Uterus (tissue), 4 donors: ENCODE data around the gene SMAD3. TPM values are rescaled to one million over a fixed set of nuclear protein-coding genes. Genes with fewer than 3 reads are reported as not detected.

Experiments used
- DNase-seq, 2 donors: peaks; one replicate each; pipeline ENCODE4 v3.0.0-alpha.2; 2019 to 2020
- H3K27ac ChIP-seq, 2 donors: fragments of 200-600 bp; sonication (generic); 1 replicate in 1 of 2; 2 replicates in 1 of 2; pipeline ENCODE4 v1.5.1; 2016 to 2018
- H3K27me3 ChIP-seq, 2 donors: fragments of 200-600 bp; sonication (generic); one replicate each; pipeline ENCODE4 v1.5.1; 2018 to 2019; ENCODE audit warnings: control low read depth in 1 of 2
- H3K36me3 ChIP-seq, 2 donors: fragments of 200-600 bp; sonication (generic); one replicate each; pipeline ENCODE4 v1.5.1; 2019; ENCODE audit warnings: control low read depth in 1 of 2
- H3K4me1 ChIP-seq, 2 donors: fragments of 200-600 bp; sonication (generic); one replicate each; pipeline ENCODE4 v1.5.1; 2018 to 2019; ENCODE audit warnings: control low read depth in 1 of 2
- H3K4me3 ChIP-seq, 2 donors: fragments of 200-600 bp; sonication (generic); 1 replicate in 1 of 2; 2 replicates in 1 of 2; pipeline ENCODE4 v1.5.1; 2018 to 2019; ENCODE audit warnings: mild to moderate bottlenecking in 1 of 2
- H3K9me3 ChIP-seq, 2 donors: fragments of 200-600 bp; sonication (generic); one replicate each; pipeline ENCODE4 v1.5.1; 2019; ENCODE audit warnings: control low read depth in 1 of 2
- POLR2A ChIP-seq, 2 donors: fragments of 450-650 bp; IDR thresholded peaks; one replicate each; pipeline ENCODE4 v1.6.1; 2016; ENCODE audit warnings: antibody characterized with exemption in 2 of 2, mild to moderate bottlenecking in 1 of 2, moderate library complexity in 1 of 2
- intact Hi-C: fragments of 100-400 bp; cut with DNase I; formaldehyde crosslinking; loops from one replicate; pipeline ENCODE4 v1.15.1; 2023; ENCODE audit warnings: low total_unique reads
- total RNA-seq, 4 donors: library from RNA; depleted of rRNA in 3 of 4; stranded (reverse); fragments of >200 nt in 3 of 4; gene quantifications; one replicate each; pipeline versions ENCODE4 v1.1.0 to v1.2.4, GENCODE V29; 2014 to 2023
- TF ChIP-seq, protein P1 (sequence below), 4 experiments: fragments of 200-600 bp in 2 of 4; fragments of 450-650 bp in 2 of 4; sonication (generic) in 2 of 4; IDR thresholded peaks; one replicate each; pipeline ENCODE4 v1.5.1; 2016 to 2019; ENCODE audit warnings: antibody characterized with exemption in 4 of 4, mild to moderate bottlenecking in 2 of 4, moderate library complexity in 1 of 4
- donor health status: DM: yes; HTN: yes; CAD: no.

The SMAD3 gene
- total RNA-seq, 4 donors from 2014 or later: 14.3 to 66.9 (median 32.3) TPM

- Histone ChIP-seq H3K9me3 (no peaks in the 10 kb centered on the region), H3K4me1 (peaks cover 16 to 23% of the 10 kb centered on the region in 2 donors), H3K36me3 (no peaks in the 10 kb centered on the region), H3K4me3 (no peak overlapping the region), H3K27ac (peak overlapping the region; percentile 60 to 81), H3K27me3 (no peaks in the 10 kb centered on the region)
- TF ChIP-seq, protein P1, sequence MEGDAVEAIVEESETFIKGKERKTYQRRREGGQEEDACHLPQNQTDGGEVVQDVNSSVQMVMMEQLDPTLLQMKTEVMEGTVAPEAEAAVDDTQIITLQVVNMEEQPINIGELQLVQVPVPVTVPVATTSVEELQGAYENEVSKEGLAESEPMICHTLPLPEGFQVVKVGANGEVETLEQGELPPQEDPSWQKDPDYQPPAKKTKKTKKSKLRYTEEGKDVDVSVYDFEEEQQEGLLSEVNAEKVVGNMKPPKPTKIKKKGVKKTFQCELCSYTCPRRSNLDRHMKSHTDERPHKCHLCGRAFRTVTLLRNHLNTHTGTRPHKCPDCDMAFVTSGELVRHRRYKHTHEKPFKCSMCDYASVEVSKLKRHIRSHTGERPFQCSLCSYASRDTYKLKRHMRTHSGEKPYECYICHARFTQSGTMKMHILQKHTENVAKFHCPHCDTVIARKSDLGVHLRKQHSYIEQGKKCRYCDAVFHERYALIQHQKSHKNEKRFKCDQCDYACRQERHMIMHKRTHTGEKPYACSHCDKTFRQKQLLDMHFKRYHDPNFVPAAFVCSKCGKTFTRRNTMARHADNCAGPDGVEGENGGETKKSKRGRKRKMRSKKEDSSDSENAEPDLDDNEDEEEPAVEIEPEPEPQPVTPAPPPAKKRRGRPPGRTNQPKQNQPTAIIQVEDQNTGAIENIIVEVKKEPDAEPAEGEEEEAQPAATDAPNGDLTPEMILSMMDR (IDR thresholded peaks at IDR 0.05): no peak
- no peak for TF ChIP-seq POLR2A (IDR thresholded peaks at IDR 0.05)
- DNase-seq: no peak
- intact Hi-C loops: no loop called here
Measured at GRCh38 chr15:67103869-67104268, 38.5 kb downstream of the SMAD3 start.

DNA sequence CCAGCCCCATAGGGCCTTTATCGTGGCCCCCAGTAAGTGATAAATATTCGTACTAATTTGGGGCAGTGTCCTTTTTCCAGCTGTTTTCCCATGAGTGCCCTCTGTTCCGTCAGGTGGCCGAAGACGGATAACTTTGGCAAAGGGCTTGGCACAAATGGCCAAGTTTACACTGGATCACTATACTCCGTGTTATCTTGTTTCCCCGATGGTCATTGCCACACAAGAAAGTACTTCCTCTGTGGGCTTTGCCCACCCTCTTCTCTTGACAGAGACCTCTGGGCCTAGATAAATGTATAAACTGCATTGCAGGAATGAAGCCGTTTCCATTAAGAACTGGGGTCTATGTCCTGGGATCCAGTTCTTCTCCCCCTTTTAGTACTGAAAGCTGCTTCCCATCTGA is 39.1 kb downstream of the SMAD3 start:
- Histone ChIP-seq H3K36me3 (no peaks in the 10 kb centered on the region), H3K4me1 (peaks cover 16 to 22% of the 10 kb centered on the region in 2 donors), H3K4me3 (no peak overlapping the region), H3K27ac (peak overlapping the region; percentile 60 to 81), H3K27me3 (no peaks in the 10 kb centered on the region), H3K9me3 (no peaks in the 10 kb centered on the region)
- no peak for DNase-seq
- intact Hi-C loops: no loop called here
- no peak for TF ChIP-seq POLR2A (IDR thresholded peaks at IDR 0.05)
- TF ChIP-seq, protein P1 (IDR thresholded peaks at IDR 0.05): no peak

DNA sequence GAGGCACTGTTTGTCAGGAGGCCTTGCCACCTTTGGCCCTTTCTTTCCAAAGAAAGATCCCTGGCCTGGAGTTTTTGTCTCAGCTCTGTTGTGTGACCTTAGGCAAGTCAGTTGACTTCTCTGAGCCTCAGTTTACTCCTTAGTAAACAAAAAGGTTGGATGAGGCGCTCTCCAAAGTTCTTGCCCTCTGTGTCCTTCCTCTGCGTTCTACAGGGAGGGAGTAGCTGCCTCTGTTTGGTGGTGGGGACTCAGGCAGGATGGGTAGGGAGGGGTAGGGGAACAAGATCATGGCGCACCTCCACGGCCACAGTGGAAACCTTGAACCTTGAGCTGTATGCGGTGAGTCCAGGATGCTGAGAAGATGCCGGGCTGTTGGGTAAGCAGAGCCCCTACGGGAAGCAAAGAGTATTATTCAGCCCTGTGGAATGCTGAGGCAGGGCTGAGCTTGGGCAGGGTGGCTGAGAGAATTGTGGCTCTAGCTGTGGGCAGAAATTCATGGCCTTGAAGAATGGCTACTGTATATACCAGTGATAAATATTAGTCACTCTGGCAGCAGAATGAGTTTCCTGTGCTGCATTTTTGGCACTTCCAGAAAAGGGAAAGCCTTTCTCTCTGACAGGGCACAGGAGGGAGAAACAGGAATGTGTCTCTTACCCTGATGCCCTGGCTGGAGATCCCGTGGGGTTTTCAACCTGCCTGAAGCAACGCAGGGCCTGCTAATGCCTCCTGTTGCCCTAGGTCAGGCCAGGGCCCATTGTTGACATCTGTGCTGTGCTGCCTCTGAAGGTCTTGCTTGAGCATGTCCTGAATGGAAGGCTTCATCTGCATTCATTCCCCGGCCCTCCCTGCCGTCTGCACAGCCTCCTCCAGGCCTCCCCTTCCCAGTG is 39.9 kb downstream of the SMAD3 start:
- DNase-seq: peak; percentile 61 to 69
- Histone ChIP-seq H3K27me3 (no peaks in the 10 kb centered on the region), H3K4me1 (peaks cover 16 to 29% of the 10 kb centered on the region in 2 donors), H3K36me3 (no peaks in the 10 kb centered on the region), H3K9me3 (no peaks in the 10 kb centered on the region), H3K27ac (peak overlapping the region; percentile 60 to 81), H3K4me3 (no peak overlapping the region)
- intact Hi-C loops: no loop called here
- no peak for TF ChIP-seq POLR2A (IDR thresholded peaks at IDR 0.05)
- TF ChIP-seq, protein P1 (IDR thresholded peaks at IDR 0.05): peak in 3 of 4 experiments; percentile 20 to 21 (median 21)

DNA sequence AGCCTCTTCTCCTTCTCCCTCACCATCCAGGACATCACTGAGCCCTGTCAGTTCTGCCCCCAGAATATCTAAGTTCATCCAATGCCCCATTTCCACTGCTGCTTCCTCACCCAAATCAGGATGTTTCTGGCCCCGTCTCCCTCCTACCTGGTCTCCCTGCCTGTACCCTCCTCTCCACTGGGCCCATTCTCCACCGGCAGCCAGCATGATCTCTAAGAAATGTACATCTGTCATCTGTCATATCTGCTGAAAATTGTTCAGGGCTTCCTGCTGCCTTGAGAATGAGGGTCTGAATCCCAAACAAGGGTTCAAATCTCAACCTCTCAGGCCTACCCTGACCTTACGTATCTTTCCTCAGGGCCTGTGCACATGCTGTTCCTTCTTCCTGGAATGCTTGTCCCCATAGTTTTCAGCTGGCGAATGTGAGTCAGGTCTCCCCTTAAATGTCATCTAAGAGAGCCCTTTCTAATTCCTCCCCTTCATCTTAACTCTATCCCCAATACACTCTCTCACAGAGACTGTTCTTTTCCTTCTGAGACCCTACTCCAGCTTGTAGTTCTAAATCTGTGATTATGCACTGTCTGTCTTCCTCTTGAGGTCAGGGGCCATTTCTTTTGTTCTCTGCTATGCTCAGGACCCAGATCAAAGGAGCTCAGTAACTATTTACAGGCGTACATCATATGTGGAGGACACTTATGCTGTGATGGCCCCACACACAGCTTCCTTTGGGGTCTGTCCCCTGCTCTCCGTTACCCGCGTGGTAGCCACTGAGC is 40.8 kb downstream of the SMAD3 start:
- H3K27ac ChIP-seq: peak overlapping the region; percentile 60 to 81
- no peak for TF ChIP-seq POLR2A (IDR thresholded peaks at IDR 0.05)
- TF ChIP-seq, protein P1 (IDR thresholded peaks at IDR 0.05): no peak
- no peaks in the 10 kb centered on the region for H3K36me3 ChIP-seq
- no peaks in the 10 kb centered on the region for H3K27me3 ChIP-seq
- no peaks in the 10 kb centered on the region for H3K9me3 ChIP-seq
- intact Hi-C loops: no loop called here
- DNase-seq: no peak
- no peak overlapping the region for H3K4me3 ChIP-seq
- peaks cover 16 to 29% of the 10 kb centered on the region in 2 donors for H3K4me1 ChIP-seq

GRCh38 chr15:67106764-67107013 is 41.3 kb downstream of the SMAD3 start:
- intact Hi-C loops: no loop called here
- Histone ChIP-seq H3K27ac (peak overlapping the region; percentile 60 to 81), H3K27me3 (no peaks in the 10 kb centered on the region), H3K4me1 (peaks cover 16 to 29% of the 10 kb centered on the region in 2 donors), H3K9me3 (no peaks in the 10 kb centered on the region), H3K4me3 (no peak overlapping the region), H3K36me3 (no peaks in the 10 kb centered on the region)
- no peak for DNase-seq
- no peak for TF ChIP-seq POLR2A (IDR thresholded peaks at IDR 0.05)
- TF ChIP-seq, protein P1 (IDR thresholded peaks at IDR 0.05): no peak
